Neuron (in vitro differentiated cells): ENCODE results near the gene HAUS3.
A peak's percentile ranks its signal among the peaks of the same experiment; 100 is the strongest.

Source experiments
- H2AFZ ChIP-seq: one replicate; pipeline ENCODE4 v1.6.1; 2013; ENCODE audit warnings: low read depth, mild to moderate bottlenecking, inconsistent platforms, low read length, moderate library complexity
- H3K27me3 ChIP-seq: one replicate; pipeline ENCODE4 v1.6.1; 2013; ENCODE audit warnings: low read length; ENCODE audit not compliant: insufficient read depth
- H3K36me3 ChIP-seq: one replicate; pipeline ENCODE4 v1.6.1; 2013; ENCODE audit warnings: low read length; ENCODE audit not compliant: insufficient read depth
- H3K4me1 ChIP-seq: one replicate; pipeline ENCODE4 v1.6.1; 2013; ENCODE audit warnings: low read length; ENCODE audit not compliant: insufficient read depth
- H3K4me3 ChIP-seq: 2 replicates; pipeline ENCODE4 v1.5.1; 2013; ENCODE audit warnings: mild to moderate bottlenecking, low read length, moderate library complexity
- H3K9me3 ChIP-seq: one replicate; pipeline ENCODE4 v1.6.1; 2013; ENCODE audit warnings: low read length

HAUS3 gene

GRCh38 chr4:2264481-2265041 is 22.6 kb upstream of the HAUS3 start:
- H3K36me3 ChIP-seq = peaks cover 9% of the 10 kb centered on the region
- H3K4me1 ChIP-seq = peaks cover 26% of the 10 kb centered on the region
- no peak overlapping the region for H3K4me3 ChIP-seq
- no peaks in the 10 kb centered on the region for H3K27me3 ChIP-seq
- no peaks in the 10 kb centered on the region for H3K9me3 ChIP-seq
- no peak overlapping the region for H2AFZ ChIP-seq

DNA sequence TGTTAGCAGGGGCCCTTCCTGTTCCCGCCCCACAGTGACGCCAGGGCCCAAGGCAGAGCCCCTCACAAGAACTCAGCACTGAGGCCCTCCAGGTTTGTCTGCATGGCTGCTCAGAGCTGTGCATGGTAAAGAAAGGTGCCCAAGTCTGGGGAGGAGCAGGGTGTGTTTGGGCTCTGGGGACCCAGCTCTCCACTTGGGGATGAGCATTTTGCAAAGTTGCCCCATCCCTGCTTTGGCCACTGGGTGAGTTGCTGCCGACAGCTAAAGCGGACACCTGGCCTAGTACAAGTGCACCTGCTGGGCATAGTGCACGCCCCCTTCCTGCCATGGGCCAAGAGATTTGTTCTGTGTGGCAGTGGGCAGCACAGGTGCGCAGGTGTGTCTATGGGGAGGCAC is 22.0 kb upstream of the HAUS3 start:
- Histone ChIP-seq H3K4me1 (peaks cover 28% of the 10 kb centered on the region), H3K9me3 (no peaks in the 10 kb centered on the region), H3K4me3 (peak overlapping the region; percentile 2), H3K27me3 (no peaks in the 10 kb centered on the region), H2AFZ (no peak overlapping the region), H3K36me3 (peaks cover 11% of the 10 kb centered on the region)

GRCh38 chr4:2262944-2263250 is 21.0 kb upstream of the HAUS3 start:
- Histone ChIP-seq H3K9me3 (no peaks in the 10 kb centered on the region), H3K4me3 (peak overlapping the region; percentile 66), H3K27me3 (no peaks in the 10 kb centered on the region), H3K4me1 (peaks cover 28% of the 10 kb centered on the region), H2AFZ (peak overlapping the region; percentile 58), H3K36me3 (peaks cover 22% of the 10 kb centered on the region)

GRCh38 chr4:2262145-2262943 is 20.4 kb upstream of the HAUS3 start:
- Histone ChIP-seq H3K9me3 (no peaks in the 10 kb centered on the region), H3K4me3 (peak overlapping the region; percentile 71), H3K36me3 (peaks cover 26% of the 10 kb centered on the region), H3K4me1 (peaks cover 28% of the 10 kb centered on the region), H3K27me3 (no peaks in the 10 kb centered on the region), H2AFZ (peak overlapping the region; percentile 58)

GRCh38 chr4:2261853-2262144 is 19.9 kb upstream of the HAUS3 start, which contains the start of gene MXD4:
Gene MXD4, minus strand, starts transcription at chr4:2262109. Its CDS starts 129 bp downstream, at chr4:2261980.
- peaks cover 27% of the 10 kb centered on the region for H3K36me3 ChIP-seq
- H2AFZ ChIP-seq = peak within 1 kb of the TSS; percentile 58
- no peaks in the 10 kb centered on the region for H3K9me3 ChIP-seq
- H3K27me3 ChIP-seq = no peaks in the 10 kb centered on the region
- peak within 1 kb of the TSS; percentile 71 for H3K4me3 ChIP-seq
- H3K4me1 ChIP-seq = peaks cover 28% of the 10 kb centered on the region

DNA sequence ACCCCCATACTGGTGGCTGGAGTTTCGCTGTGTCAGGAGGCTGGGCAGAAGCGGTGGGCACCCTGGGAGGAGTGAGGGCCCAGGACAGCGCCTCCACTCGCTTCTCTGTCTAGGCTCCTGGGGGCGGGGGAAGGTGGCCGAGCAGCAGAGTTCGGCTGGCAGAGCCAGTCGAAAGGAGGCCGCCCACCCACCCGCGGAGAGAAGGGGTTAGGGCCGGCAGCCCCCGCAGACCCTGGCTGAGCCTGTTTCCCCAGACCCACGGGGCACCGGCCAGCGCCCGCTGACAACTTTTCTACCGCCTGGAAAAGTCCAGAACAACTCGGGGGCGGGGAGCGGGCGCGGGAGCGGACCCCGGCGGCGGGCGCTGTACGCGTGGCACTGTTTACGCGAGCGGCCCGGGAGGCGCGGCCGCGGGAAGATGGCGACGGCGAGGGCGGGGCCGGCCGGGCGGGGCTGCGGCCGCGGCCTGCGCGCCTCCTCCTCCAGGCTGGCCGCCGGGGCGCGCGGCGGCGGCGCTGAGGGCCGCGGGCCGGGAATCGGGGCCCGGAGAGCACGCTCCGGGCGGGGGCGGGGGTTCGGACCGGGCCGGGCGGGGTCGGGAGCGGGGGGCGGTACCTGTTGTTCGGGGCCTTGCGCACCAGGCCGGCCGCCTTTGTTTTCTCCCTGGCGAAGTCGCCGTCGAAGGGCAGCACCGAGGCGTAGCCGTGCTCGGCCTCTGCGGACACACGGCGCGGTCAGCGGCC is 19.4 kb upstream of the HAUS3 start:
- Histone ChIP-seq H3K27me3 (no peaks in the 10 kb centered on the region), H3K36me3 (peaks cover 31% of the 10 kb centered on the region), H3K9me3 (no peaks in the 10 kb centered on the region), H3K4me1 (peaks cover 28% of the 10 kb centered on the region), H3K4me3 (peak overlapping the region; percentile 71), H2AFZ (no peak overlapping the region)

DNA sequence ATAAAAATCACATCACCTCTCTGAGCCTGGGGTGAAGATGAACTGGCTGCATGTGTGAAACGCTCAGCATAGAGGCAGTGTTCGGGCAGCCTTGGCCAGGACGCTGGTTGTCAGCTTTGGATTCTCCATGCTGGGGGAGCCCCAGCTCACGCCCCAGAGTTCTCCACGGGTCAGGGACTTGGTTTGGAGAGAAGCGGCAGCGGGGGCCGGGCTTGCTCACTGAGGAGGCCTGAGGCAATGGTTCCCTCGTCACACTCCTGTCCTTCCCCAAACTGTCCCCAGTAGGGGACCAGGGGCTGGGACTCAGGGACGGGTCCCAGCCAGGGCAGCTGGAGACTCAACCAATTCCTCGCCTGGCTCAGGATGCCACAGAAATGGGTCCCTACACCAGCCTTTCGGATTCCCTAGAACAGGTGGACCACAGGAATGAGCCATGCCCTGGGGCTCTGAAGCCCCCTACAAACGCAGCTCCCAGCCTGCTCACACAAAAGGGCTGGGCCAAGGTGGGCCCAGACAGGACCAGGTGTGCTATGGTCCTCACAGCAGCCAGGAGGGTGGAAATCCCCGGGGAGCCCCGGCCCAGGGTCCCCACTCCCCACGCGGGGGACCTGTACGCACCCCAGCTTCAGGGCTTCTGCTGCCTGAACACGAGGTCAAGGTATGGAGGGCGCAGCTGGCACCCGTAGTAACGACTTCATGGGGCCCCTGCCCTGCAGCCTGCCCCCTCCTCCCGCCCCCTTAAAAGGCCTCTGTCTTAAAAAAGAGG is 18.6 kb upstream of the HAUS3 start:
- Histone ChIP-seq H3K4me1 (peaks cover 28% of the 10 kb centered on the region), H3K36me3 (peaks cover 36% of the 10 kb centered on the region), H3K9me3 (no peaks in the 10 kb centered on the region), H3K27me3 (no peaks in the 10 kb centered on the region), H3K4me3 (peak overlapping the region; percentile 71), H2AFZ (no peak overlapping the region)

DNA sequence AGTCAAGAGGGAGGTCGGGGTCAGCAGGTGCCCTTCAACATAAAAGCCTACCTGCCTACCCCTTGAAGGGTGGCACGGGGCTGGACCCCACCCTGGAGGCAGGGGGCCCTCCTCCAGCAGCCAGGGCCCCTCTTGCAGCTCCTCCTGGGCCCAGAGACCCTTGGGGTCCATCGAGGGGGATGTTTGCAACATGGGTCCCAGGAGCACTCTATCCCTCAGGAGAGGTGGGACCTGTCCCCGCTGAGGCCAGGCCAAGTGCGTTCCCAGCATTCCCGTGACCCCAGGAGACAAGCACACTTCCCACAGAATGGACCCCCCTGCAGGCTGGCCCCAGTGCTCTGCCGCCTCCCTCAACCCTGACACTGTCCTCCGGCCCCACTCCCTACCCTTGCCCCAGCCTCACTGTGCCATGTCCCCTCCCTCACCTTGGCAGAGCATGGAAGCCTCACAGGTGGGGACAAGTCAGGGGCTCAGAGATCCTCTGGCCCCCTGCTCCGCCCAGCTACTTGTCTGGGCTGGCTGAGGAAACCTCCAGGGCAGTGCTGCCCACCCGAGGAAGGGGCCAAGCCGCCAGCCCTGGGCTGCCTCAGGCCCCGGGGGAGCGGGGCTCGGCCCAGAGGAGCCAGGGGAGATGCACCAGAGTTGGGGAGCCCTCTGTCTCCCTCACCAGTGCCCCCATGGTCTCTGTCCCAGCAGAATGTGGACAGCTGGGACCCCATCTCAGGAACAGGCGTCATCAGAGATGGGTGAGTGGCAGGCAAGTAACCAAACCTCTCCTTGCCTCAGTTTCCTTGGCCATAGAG is 17.8 kb upstream of the HAUS3 start:
- H3K36me3 ChIP-seq = peaks cover 43% of the 10 kb centered on the region
- no peak overlapping the region for H2AFZ ChIP-seq
- peak overlapping the region; percentile 71 for H3K4me3 ChIP-seq
- H3K27me3 ChIP-seq = no peaks in the 10 kb centered on the region
- H3K4me1 ChIP-seq = peaks cover 28% of the 10 kb centered on the region
- H3K9me3 ChIP-seq = no peaks in the 10 kb centered on the region

- Histone ChIP-seq H3K4me3 (no peak overlapping the region), H2AFZ (no peak overlapping the region), H3K9me3 (no peaks in the 10 kb centered on the region), H3K36me3 (peaks cover 49% of the 10 kb centered on the region), H3K27me3 (no peaks in the 10 kb centered on the region), H3K4me1 (peaks cover 27% of the 10 kb centered on the region)
Measured at GRCh38 chr4:2259036-2259540, 17.2 kb upstream of the HAUS3 start.

DNA sequence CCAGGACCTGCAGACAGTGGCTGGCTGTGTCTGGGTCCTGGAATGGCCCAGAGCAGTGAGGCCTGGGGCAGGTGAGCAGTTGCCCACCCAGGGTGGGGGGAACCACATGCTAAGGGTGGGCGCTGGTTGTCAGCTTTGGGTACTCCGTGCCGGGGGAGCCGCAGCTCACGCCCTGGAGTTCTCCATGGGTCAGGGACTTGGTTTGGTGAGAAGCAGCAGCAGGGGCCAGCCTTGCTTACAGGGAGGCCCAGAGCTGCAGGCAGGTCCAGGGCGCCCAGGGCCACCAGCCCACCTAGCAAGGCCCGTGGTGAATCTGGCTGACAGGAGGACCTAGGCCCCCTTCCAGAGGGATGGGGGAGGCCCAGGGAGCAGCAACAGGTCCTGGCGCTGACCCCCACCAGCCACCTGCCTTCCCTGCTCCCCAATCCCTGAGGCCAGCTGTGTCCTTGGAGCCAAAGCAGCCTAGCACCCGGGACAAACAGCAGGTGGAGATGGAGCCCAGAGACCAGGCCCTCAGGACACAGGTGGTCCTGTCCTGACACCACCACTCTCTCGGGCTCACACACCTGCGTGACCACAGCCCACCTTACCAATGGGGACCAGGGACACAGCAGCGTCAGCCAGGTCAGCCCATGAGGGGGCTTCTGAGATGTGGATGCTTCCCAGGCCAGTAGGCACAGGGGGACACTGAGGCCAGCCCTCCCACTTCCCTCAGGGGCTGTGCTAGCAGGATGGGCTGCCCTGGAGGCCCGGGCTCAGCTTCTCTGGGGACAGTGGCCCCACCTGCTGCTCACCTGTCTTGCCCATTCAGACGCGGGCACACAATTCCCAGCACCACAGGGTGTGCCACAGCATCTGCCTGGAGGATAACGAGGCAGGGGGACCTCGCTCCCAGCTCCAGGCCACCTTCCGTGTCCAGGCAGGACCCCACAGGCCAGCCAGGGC is 16.4 kb upstream of the HAUS3 start:
- H3K36me3 ChIP-seq = peaks cover 56% of the 10 kb centered on the region

GRCh38 chr4:2257361-2258081 is 15.6 kb upstream of the HAUS3 start:
- H3K9me3 ChIP-seq = no peaks in the 10 kb centered on the region
- peaks cover 18% of the 10 kb centered on the region for H3K4me1 ChIP-seq
- H3K4me3 ChIP-seq = no peak overlapping the region
- H3K27me3 ChIP-seq = no peaks in the 10 kb centered on the region
- no peak overlapping the region for H2AFZ ChIP-seq
- H3K36me3 ChIP-seq = peaks cover 63% of the 10 kb centered on the region

More for the DNA sequence above, 16.4 kb upstream of the HAUS3 start:
- peaks cover 20% of the 10 kb centered on the region for H3K4me1 ChIP-seq
- H3K9me3 ChIP-seq = no peaks in the 10 kb centered on the region
- H3K4me3 ChIP-seq = no peak overlapping the region
- no peaks in the 10 kb centered on the region for H3K27me3 ChIP-seq
- H2AFZ ChIP-seq = no peak overlapping the region
